ENCODE measurements around the gene SLCO3A1.

Gene SLCO3A1

DNA sequence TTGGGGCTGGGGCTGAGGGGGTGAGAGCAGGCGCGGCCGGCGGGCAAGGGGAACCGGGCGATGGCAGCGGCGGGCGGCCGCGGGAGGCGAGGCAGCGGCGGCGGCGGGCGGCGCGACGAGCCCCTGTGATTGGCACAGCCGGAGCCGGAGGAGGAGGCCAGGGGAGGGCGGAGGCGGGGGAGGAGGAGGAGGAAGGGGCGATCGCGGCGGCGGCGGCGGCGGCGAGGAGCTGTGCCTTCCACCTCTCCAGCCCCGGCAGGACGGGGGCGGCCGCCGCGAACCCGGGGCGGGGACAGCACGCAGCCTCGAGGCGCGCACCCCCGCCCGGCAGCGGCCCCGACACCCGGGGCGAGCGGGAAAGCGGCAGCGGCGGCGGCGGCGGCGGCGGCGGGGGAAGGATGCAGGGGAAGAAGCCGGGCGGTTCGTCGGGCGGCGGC lies at the start of gene SLCO3A1:
TSS of gene SLCO3A1 (plus strand) at position 198 of the 437 bp plus-strand sequence.
- DNase-seq (ENCODE audit: low read depth, low spot score), result no peak

DNA sequence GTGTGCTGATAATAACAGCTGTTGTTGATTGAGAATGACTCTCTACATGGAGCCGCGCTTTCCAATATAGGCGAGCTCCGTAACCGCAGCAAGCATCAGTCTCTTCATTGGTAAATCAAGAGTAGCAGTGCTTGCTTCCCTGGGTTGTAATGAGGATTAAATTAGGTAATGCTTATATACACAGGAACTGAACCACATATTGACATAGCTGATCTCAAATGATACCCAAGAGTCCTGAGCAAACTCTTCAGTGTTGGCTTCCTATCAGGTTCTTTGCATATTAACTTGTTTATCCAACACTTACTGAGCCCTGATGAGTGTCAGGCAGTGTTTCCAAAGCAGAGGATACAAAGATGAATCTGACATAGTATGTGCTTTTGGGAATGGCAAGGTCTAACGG lies 46.4 kb upstream of the SLCO3A1 start:
- DNase-seq (ENCODE audit: low read depth, low spot score), result no peak

DNA sequence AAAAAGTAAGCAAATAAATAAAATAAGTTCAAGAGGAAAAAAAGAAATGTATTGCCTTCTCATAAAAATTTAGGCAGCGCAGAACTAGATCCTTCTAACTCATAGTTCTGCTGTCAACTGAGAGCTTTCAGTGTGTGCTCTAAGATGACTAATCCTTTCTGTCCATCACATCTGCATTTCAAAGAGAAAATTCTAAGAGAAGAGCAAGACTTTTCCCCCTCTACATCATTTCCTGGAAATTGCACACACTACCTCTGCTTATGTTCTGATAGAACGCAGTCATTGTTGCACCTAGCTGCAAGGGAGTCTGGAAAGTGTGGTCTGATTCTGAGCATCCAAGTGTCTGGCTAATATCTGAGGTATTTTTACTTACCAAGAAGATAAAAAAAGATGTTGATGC lies 39.6 kb upstream of the SLCO3A1 start:
- no peak for DNase-seq (ENCODE audit: low read depth, low spot score)

DNA sequence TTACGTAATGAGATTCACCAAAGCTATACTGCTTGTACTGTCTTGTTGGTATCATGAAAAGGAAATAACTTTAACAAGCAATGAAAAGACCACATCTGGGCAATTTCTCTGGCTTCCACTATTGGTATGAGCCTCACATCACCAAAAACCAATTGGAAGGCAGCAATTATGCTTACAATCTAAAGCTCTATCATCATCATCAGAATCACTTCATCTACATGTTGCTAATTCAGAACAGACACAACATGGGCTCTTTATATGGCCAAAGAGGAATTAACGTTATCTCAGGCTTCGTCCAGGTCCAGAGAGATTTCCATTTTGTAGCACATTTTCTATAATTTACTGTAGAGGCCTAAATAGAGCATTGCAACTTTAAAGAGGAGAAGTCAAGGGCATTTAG lies 36.6 kb upstream of the SLCO3A1 start:
- DNase-seq (ENCODE audit: low read depth, low spot score), result no peak

DNA sequence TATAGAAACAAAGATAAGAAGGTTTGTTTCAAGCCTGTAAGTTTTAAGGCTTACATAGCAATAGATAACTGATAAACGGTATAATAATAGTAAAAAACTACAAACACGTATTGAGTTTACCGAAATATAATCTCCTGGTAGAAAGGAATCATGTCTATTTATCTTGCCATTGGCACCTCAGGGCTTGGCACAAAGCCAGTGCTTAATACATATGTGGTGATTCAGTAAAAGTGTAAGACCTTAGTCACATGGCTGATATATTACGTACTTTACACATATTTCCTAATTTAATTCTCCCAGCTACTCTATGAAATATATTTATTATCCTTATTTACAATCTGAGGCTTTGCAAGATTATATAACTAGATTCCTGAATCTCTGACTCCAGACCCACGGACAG lies 32.0 kb upstream of the SLCO3A1 start:
- no peak for DNase-seq (ENCODE audit: low read depth, low spot score)

DNA sequence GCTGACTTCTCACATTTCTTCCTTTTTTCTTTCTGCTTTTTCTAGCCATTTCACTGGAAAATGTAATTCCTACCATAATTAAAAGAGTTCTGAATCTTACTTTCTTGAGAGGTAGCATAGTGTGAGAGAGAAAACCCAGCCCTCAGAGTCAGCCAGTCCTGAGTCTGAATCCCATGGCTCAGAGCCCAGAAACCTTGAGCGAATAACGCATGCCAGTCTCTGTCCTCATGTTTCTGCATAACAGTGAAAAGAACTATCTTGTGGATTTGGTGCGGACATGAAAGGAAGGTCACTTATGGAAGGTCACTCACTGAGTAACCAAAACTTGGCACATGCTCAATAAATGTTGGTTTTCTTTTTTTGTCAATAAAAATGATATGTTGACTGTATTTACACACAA lies 29.3 kb upstream of the SLCO3A1 start:
- DNase-seq (ENCODE audit: low read depth, low spot score), result no peak

DNA sequence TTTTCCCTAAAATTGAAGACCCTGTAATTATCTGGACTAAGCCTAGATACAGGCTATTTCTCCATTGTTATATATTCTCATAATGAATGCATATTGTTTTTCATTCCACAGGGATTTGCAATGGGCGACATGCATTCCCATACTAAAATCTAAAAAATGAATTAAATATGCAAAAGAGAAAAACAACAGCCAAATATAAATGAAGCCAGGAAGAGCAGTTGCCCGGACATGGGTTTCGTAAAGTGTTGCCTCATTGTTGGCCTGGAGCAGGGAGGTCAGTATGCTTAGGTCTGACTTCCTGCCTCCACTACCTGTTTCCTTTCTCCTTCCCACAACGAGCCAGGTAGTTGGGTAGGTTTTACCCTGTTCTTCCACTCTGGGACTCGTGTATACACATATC lies 27.1 kb upstream of the SLCO3A1 start:
- DNase-seq (ENCODE audit: low read depth, low spot score), result no peak

DNA sequence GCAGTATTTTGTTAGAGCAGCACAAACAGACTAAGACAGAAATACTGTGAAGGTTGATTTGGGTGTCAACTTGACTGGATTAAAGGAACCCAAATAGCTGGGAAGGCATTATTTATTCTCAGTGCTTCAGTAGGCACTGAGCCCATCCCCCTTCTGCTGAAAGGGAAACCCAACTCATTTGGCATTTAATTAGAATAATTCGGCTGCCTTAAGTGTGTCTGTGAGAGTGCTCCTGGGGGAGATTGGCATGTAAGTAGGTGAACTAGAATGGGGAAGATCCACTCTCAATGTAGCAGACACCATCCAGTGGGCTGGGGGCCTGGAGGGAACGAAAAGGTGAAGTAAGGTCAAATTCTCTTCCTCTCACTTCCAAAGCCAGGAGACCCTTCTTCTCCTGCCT lies 20.5 kb upstream of the SLCO3A1 start:
- DNase-seq (ENCODE audit: low read depth, low spot score), result no peak

DNA sequence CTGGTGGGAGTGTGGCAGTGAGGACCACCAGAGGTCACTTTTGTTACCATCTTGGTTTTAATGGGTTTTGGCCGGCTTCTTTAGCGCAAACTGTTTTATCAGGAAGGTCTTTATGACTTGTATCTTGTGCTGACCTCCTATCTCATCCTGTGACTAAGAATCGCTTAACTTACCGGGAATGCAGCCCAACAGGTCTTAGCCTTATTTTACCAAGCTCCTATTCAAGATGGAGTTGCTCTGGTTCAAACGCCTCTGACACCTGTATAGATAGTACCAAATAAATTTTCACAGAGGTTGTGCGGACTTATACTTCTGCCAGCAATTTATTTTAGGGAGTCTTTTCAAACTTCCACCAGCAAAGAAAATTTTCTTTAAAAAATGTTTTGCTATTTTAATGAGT lies 13.6 kb upstream of the SLCO3A1 start:
- no peak for DNase-seq (ENCODE audit: low read depth, low spot score)

DNA sequence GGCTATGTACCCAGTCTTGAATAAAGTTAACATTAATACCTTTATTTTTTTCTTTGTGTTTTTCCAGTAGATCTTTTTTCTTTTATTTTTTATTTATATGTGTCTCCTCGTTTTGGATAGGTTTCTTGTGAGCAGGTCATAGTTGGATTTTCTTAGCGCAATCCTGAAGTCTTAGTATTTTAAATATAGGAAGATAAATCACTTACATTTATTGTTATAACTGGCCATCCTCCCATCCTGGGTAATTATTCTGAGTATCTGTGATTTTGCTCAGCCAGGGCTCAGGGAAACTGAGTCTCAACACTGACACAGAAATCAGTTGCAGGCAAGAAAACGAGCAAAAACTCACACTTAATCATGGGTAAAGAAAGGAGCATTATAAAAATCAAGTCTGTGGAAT lies 11.6 kb upstream of the SLCO3A1 start:
- no peak for DNase-seq (ENCODE audit: low read depth, low spot score)

DNA sequence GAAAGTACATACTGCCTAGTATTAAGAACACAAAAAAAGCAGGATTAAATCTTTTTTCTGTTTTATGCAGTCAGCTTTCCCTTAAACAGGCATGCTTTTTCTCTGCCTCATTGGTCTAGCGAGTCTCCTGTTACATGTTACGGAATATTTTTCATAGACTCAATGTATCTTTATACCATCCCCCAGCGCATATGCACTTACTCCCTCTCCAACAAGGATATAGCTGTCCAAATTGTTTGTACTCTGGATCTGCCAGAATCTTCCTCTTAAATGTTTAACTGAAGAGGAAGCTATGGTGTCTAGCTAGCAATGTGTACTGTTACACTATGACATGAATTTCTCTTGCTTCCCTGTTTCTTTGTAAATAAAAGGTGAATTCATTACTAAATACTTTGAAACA lies 9.2 kb upstream of the SLCO3A1 start:
- DNase-seq (ENCODE audit: low read depth, low spot score), result no peak

DNA sequence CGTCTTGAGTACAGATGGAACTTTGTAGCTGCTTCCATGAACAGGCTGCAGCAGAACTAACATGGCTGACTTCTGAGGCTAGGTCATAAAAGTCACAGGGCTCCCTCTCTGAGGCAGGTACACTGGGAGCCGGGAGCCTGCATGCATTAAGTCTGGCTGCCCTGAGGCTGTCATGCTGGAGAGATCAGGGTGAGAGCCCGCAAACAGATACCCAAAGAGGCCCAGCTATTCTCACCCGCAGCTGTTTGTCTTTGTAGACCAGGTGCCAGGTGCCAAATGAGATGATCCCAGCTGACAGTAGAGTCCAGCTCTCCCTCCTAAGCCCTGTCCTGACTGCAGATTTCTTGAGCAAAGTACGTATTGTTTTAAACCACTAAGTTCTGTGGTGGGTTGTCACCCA lies 8.6 kb upstream of the SLCO3A1 start:
- no peak for DNase-seq (ENCODE audit: low read depth, low spot score)

DNA sequence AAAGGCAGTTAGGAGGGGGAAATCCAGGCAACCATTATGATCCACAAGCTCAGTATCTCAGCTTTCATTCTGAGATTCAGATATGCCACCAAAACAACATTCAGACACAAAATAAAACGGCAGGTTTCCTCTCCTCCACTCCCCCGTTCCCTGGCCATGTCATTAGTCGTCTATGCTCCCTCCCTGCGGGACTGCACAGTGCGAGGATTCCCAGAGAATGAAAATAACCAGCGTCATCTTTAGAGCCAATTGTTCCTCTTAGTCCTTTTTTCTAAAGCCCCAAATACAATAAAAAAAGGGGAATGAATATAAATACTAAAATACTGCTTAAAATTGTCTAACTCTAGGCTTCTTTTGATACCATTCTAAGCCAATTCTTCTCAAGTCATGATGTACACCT lies 7.8 kb upstream of the SLCO3A1 start:
- DNase-seq (ENCODE audit: low read depth, low spot score), result no peak

DNA sequence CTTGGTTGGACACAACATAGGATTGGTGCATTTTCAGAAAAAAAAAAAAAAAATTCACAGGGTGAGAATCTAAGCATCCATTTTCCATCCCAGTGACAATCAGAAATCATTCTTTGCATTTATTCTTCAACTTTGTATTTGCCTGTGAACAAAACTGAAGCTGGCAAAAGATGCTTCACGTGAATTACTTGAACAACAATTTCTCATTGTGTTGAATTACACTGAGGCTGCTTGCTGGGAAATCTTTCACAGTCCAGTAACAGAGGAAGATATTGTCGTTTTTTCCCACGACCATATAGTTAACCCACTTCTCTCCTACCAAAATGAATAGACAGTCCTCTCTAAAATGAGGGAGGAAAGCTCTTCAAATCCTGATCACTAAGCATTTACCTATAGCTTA lies 4.3 kb upstream of the SLCO3A1 start:
- no peak for DNase-seq (ENCODE audit: low read depth, low spot score)

DNA sequence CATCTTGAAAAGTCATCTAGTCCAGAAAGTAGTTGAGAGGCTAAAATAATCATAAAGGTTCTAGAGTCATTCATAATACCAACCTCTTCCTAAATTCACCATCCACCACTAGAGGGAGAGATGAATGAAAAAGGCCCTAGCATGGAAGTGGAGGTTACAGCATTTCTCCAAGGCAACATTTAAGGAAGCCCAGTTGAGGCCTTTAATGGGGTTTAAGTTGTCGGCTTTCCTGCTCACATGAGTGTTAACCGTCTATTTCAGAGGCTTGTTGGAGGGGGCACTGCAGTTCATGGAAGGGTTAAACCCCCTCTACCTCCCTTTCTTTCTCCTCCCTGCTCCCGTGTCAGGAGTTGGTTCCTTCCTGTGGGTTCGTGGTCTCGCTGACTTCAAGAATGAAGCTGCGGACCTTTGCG lies 3.8 kb upstream of the SLCO3A1 start:
- no peak for DNase-seq (ENCODE audit: low read depth, low spot score)

DNA sequence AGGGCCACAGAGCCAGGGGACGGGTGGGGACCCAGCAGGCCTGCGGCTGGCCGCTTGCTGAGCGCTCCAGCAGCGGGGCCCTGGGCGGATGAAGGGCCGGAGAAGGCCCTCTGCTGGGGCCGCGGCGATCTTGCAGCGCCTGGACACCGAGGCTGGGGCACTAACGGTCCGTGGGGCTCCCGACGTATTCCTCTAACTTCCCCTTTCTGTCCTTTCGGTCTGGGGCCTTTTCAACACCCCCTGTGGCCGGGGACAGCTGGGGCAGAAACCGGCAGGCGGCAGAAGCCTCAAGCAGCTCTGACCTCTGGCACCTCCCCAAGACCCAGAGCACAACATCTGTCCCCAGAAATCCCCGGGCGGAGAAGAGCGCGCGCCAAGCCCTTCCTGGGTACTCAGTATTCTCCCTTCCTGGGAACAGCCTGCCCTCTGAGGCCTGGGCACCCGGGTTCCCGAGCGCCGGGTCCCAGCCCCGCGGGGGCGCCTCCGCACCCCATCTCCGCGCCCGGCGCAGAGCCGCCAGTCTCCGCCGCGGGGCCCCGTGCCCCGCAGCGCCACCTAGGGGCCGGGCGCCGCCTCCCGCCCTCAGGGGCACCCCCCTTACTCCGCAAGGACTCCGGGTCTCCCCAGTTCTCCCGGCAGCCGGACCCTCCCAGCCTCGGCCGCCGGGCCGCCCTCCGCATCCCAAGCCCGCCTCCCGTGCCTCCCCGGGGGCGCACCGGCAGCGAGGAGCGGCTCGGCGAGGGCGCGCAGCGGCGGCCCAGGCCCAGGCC lies 582 bp upstream of the SLCO3A1 start:
- DNase-seq (ENCODE audit: low read depth, low spot score), result no peak

DNA sequence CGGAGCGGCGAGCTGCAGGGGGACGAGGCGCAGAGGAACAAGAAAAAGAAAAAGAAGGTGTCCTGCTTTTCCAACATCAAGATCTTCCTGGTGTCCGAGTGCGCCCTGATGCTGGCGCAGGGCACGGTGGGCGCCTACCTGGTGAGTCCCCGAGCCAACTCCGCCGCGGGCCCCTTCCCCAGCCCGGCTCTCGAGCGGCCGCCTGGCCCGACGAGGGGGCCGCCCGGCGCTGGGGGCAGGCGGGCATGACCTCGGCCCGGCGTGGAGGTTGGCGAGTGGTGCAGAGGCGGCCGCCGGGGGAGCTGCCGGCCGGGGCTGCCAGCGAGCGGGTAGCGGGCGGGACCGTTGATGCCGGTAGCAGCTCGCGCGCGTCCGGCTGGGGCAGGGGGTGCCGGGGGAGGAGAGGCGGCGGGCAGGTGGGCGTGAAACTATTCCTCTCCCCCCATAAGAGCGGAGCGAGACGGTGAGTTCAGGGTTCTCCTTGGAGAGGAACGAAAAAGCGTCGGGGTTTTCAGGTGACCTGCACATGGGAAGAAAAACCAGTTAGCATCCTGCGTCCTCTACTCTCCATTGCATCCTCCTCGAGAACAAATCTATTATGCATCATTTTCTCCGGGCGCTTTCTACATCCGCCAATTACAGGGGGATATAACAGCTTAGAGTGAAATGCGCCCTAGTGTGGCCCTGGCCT lies 585 bp downstream of the SLCO3A1 start:
- DNase-seq (ENCODE audit: low read depth, low spot score), result no peak

DNA sequence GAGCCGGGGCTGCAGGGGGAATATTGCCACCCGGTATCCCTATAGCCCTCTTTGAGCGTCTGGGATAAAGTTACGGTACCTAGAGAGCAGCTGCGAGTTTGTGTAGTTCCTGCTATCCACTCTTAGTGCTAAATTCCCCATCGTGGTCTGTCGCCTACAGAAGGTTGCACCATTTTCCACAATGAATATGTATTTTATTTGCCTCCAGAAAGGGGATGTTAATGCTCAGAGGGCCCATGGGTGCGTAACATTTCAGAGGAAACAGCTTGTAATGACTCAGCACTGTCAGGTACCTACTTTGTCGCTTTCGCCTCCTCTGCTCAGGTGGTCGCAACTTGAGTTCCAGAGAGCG lies 1.1 kb downstream of the SLCO3A1 start:
- no peak for DNase-seq (ENCODE audit: low read depth, low spot score)

DNA sequence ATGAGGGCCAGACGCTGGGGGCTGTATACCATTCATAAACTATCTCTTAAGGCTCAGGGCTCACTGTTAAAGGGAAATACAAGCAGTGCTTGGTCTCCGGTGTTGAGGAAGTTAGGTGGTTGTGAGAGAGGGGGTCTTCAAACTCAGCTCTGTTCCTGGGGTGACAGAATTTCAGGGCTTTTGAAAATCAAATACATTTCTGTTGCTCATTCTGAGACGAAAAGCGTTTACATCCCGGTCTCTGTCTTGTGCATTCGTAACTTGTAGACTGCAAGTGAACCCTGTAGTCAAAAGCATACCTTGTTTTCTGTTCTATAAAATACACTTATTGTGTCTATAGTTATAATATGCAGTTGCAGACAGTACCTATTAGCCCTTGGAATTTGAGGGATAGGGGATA lies 1.7 kb downstream of the SLCO3A1 start:
- DNase-seq (ENCODE audit: low read depth, low spot score), result no peak

DNA sequence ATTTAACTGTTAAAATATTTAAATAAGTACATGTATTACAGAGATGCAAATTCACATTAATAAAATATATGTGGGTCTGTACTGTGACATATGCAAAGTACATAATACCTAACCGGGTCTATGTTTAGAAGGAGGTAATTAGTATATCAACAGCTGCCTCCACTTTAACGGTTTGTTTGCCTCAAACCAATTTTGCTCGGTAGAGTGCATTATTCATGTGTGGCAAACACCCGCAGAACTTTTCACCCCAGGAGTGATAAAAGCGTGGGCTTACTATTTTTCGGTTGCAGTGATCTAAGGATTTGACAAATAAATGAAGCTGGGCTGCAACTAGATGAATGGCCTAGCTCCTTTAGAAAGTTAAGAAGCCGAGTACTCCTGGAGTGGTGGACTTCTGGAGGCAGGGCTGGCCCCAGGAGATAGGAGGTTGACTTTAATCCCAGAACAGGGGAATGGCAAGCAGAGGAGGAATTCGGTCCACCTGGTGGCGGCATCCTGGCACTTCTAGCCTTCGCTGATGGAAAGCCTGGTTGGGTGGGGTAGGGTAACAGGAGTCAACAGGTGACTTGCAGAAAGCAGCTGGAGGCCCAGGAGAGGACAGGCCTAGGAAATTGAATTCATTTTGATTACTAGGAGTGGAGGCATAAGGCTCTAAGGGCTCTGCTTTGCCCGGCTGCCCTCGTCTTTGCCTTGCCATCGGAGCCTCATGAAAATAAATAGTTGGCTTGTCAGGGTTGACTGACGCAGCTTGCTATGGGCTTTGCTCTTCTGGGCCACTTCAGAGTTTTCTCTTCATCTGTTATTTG lies 2.4 kb downstream of the SLCO3A1 start:
- no peak for DNase-seq (ENCODE audit: low read depth, low spot score)

DNA sequence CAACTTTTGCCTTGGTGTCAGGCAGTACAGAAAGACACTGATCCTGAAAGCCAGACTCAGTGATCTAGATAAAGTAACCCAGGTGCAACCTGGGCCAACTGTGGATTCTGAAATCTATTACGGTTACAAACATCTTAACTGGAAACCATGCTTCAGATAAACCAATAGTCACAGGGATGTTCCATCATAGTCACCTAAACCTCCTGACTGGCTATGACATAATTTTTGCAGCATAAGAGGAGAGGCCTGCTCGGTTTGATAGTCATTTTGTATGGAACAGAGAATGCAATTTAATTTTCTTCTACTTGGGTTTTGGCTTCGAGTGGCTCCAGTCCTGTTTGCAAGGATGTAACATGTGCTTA lies 3.7 kb downstream of the SLCO3A1 start:
- no peak for DNase-seq (ENCODE audit: low read depth, low spot score)

DNA sequence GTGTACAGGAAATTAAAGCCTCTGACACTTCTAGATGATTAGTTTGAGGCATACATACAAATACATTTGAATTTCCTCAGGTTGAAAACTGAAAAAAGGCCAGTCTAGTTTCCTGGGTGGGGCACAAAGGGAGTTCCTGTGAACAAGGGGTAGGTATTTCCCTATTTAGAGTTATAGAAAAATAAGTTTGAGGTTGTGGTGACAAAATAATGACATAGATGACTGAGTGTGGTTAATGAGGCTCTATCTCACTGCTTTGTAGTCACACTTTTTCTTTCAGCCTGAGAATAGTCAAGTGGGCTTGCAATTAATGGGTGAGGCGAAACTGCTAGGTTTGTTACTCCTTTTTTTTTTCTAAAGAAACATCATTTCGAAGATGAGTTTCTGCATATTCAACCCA lies 4.3 kb downstream of the SLCO3A1 start:
- DNase-seq (ENCODE audit: low read depth, low spot score), result no peak

DNA sequence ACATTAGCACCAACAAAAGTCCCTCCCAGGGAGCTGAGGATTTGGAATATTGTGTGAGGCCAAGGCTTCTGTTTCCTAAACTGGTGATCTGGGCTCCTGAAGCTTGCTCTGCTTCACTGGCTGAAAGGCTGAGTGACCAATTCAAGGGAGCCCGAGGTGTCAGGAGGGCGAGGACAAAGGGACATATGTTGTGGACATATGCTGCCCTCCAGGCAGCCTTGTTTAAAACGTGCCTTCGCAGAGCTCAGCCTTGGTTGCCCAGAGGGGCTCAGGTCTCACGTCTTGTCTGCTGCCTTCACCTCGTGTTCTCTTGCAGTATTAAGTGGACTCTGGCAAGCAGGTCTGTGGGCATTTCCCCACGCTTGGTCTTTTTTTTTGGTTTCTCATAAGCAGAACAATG lies 7.0 kb downstream of the SLCO3A1 start:
- DNase-seq (ENCODE audit: low read depth, low spot score), result no peak
